B cell (primary cell): Measurements from ENCODE around the gene ADAMTS16. TPM values are rescaled to one million over a fixed set of nuclear protein-coding genes. Genes with fewer than 3 reads are reported as not detected.

ENCODE experiments used
- ATAC-seq: fragments of 200-7000 bp; cut with Tn5 transposase; one replicate; pipeline ENCODE4 v1.10.0; 2021; ENCODE audit warnings: low read depth, mild to moderate bottlenecking, moderate number of reproducible peaks, moderate library complexity
- CTCF ChIA-PET: fragments of 350-600 bp; sonication (Branson Sonifier 250); formaldehyde crosslinking; loops from one replicate; lab custom pipeline; 2021; ENCODE audit warnings: antibody characterized with exemption, inconsistent platforms; lab: Charles Lee
- POLR2A ChIA-PET: fragments of 350-600 bp; sonication (Branson Sonifier 250); formaldehyde crosslinking; loops from one replicate; lab custom pipeline; 2021; ENCODE audit warnings: antibody characterized with exemption; lab: Charles Lee
- DNase-seq: peaks from one replicate; pipeline ENCODE4 v3.0.0; 2013
- H2AFZ ChIP-seq: 2 replicates; pipeline ENCODE4 v1.6.1; 2012; ENCODE audit warnings: mild to moderate bottlenecking, low read depth, low read length; ENCODE audit not compliant: insufficient read depth, poor library complexity, severe bottlenecking
- H3K27ac ChIP-seq, 2 donors: 1 replicate in 1 of 2; 2 replicates in 1 of 2; pipeline ENCODE4 v1.5.1; 2012 to 2013; ENCODE audit warnings: low read length in 2 of 2, mild to moderate bottlenecking in 2 of 2, moderate library complexity in 1 of 2
- H3K27me3 ChIP-seq, 4 experiments: fragments of 200-600 bp in 1 of 4; sonication (generic) in 1 of 4; replicated peaks in 1 of 4; 1 replicate in 2 of 4; 2 replicates in 2 of 4; pipeline versions ENCODE4 v1.6.1 to v1.7.0; 2013 to 2016; ENCODE audit warnings: low read length in 3 of 4, mild to moderate bottlenecking in 2 of 4, mixed read lengths in 1 of 4, moderate library complexity in 1 of 4; ENCODE audit not compliant: insufficient read depth in 4 of 4, control insufficient read depth in 3 of 4; ENCODE audit errors: control extremely low read depth in 1 of 4
- H3K36me3 ChIP-seq, 2 experiments: replicated peaks in 1 of 2; 1 replicate in 1 of 2; 2 replicates in 1 of 2; pipeline versions ENCODE4 v1.6.1 to v1.7.1; 2013; ENCODE audit warnings: low read length in 1 of 2; ENCODE audit not compliant: insufficient read depth in 2 of 2, control insufficient read depth in 1 of 2; ENCODE audit errors: control extremely low read depth in 1 of 2, extremely low read depth in 1 of 2
- H3K4me1 ChIP-seq, 2 donors: fragments of 200-600 bp in 1 of 2; sonication (generic) in 1 of 2; 1 replicate in 1 of 2; 2 replicates in 1 of 2; pipeline versions ENCODE4 v1.5.1 to v1.6.1; 2013 to 2017; ENCODE audit warnings: low read length in 2 of 2; ENCODE audit not compliant: control insufficient read depth in 2 of 2, insufficient read depth in 2 of 2
- H3K4me2 ChIP-seq: replicated peaks from 2 replicates; pipeline ENCODE3; 2012; ENCODE audit warnings: mild to moderate bottlenecking, low read depth, low read length; ENCODE audit not compliant: poor library complexity, severe bottlenecking
- H3K4me3 ChIP-seq, 5 experiments: fragments of 200-600 bp in 1 of 5; sonication (generic) in 1 of 5; 1 replicate in 3 of 5; 2 replicates in 2 of 5; pipeline versions ENCODE4 v1.5.1 to v1.7.0; 2011 to 2016; ENCODE audit warnings: low read length in 4 of 5, mild to moderate bottlenecking in 4 of 5, low read depth in 2 of 5, control low read depth in 1 of 5, moderate library complexity in 1 of 5; ENCODE audit not compliant: insufficient read depth in 1 of 5; ENCODE audit errors: control extremely low read depth in 1 of 5, extremely low read depth in 1 of 5
- H3K79me2 ChIP-seq: fragments of 200-600 bp; sonication (generic); one replicate; pipeline ENCODE4 v1.6.0; 2016; ENCODE audit warnings: low read length; ENCODE audit not compliant: control insufficient read depth, insufficient read depth
- H3K9ac ChIP-seq: fragments of 200-600 bp; sonication (generic); 2 replicates; pipeline ENCODE4 v1.6.1; 2017; ENCODE audit warnings: mild to moderate bottlenecking, low read length, moderate library complexity
- H3K9me3 ChIP-seq, 3 donors: one replicate each; pipeline versions ENCODE4 v1.6.1 to v1.7.1; 2013; ENCODE audit warnings: low read length in 2 of 3; ENCODE audit not compliant: control insufficient read depth in 2 of 3, insufficient read depth in 1 of 3; ENCODE audit errors: control extremely low read depth in 1 of 3
- H4K20me1 ChIP-seq: 2 replicates; pipeline ENCODE4 v1.6.0; 2012; ENCODE audit warnings: mild to moderate bottlenecking, low read length; ENCODE audit not compliant: insufficient read depth, control insufficient read depth, poor library complexity, severe bottlenecking
- H3K27ac Mint-ChIP-seq: one replicate; pipeline ENCODE4 v1.8.0; 2021; ENCODE audit warnings: mixed read lengths
- H3K27me3 Mint-ChIP-seq: one replicate; pipeline ENCODE4 v1.8.0; 2021; ENCODE audit warnings: mixed read lengths
- H3K4me1 Mint-ChIP-seq: one replicate; pipeline ENCODE4 v1.8.0; 2021; ENCODE audit warnings: mixed read lengths
- H3K4me3 Mint-ChIP-seq: one replicate; pipeline ENCODE4 v1.8.0; 2021; ENCODE audit warnings: mixed read lengths
- H3K9me3 Mint-ChIP-seq: one replicate; pipeline ENCODE4 v1.8.0; 2022; ENCODE audit warnings: mixed read lengths; ENCODE audit not compliant: insufficient read depth
- EZH2 ChIP-seq: IDR thresholded peaks from 2 replicates; pipeline ENCODE4 v1.6.1; 2012; ENCODE audit warnings: borderline replicate concordance, low read depth, mild to moderate bottlenecking, moderate library complexity, low read length; ENCODE audit not compliant: insufficient read depth, poor library complexity, severe bottlenecking
- WGBS: methylation state at CpG from one replicate; pipeline ENCODE4 v1.1.5; 2013; ENCODE audit warnings: missing lambda C conversion rate; ENCODE audit not compliant: insufficient coverage; 5-methylcytosine and 5-hydroxymethylcytosine counted together
- intact Hi-C: fragments of 100-400 bp; cut with micrococcal nuclease; formaldehyde crosslinking; loops from one replicate; pipeline ENCODE4 v1.10.0; 2022
- polyA plus RNA-seq: library from polyadenylated mRNA; depleted of rRNA; stranded (reverse); fragments of >200 nt; gene quantifications from 2 replicates; pipeline ENCODE4 v1.2.3, GENCODE V29; 2012
- small RNA-seq: library from RNA; depleted of rRNA; stranded (forward); fragments of <200 nt; gene quantifications from one replicate; pipeline ENCODE3, GENCODE V24; 2012; ENCODE audit warnings: low replicate concordance, low read depth; ENCODE audit not compliant: insufficient read length
- total RNA-seq, 2 donors: library from RNA; stranded (reverse); fragments of 120-200 nt in 1 of 2; gene quantifications; 1 replicate in 1 of 2; 2 replicates in 1 of 2; pipeline versions ENCODE4 v1.2.3 to v1.2.4, GENCODE V29; 2013 to 2022
- TF ChIP-seq, protein P1 (sequence below): fragments of 200-600 bp; IDR thresholded peaks from one replicate; pipeline ENCODE4 v1.8.0; 2022; ENCODE audit warnings: antibody characterized with exemption, mild to moderate bottlenecking

ADAMTS16 gene
- total and polyA plus RNA-seq, 2 donors (not counting 1 experiment from before 2014, with no cell fraction given), result not detected

DNA sequence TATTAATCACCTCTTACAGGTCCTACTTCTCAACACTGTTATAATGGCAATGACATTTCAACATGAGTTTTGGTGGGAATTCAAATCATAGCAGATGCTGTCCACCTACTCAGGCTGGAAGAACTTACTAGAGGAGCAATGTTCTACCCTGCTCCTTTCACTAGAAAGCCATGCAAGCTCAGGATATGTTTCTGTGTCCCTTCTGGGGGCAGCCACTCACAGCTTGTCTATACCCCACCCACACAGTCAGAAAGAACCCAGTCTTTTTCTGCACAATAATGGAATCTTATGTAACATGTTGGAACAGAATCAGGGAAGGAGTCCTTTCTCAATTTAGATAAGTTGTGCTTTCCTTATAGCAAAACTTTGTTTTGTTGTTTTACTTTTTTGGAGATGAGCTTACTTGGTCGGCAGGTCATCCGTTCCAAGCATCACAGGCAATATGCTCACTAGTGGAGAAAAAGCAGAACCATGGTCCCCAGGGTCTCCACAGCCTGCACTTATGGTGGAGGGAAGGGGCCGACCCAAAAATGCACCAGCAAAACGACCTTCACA, 229.0 kb downstream of the ADAMTS16 start:
- Histone ChIP-seq H3K9ac (no peak overlapping the region), H3K79me2 (no peaks in the 10 kb centered on the region), H3K27ac (no peak overlapping the region), H2AFZ (no peak overlapping the region), H3K4me3 (no peak overlapping the region), H3K27me3 (no peaks in the 10 kb centered on the region), H3K36me3 (no peaks in the 10 kb centered on the region), H3K9me3 (no peaks in the 10 kb centered on the region), H3K4me1 (no peaks in the 10 kb centered on the region), H3K4me2 (no peak overlapping the region), H4K20me1 (no peaks in the 10 kb centered on the region)
- POLR2A ChIA-PET, result no interaction called here
- Mint-ChIP-seq H3K27me3 (no peaks in the 10 kb centered on the region), H3K4me1 (no peaks in the 10 kb centered on the region), H3K9me3 (no peaks in the 10 kb centered on the region), H3K27ac (no peak overlapping the region), H3K4me3 (no peak overlapping the region)
- CTCF ChIA-PET, result no interaction called here
- 78% methylated on average over 4 of the region's 4 CpGs for WGBS
- intact Hi-C loops, result no loop called here
- DNase-seq (no peak), ATAC-seq (no peak)
- TF ChIP-seq EZH2, result no peak
- TF ChIP-seq, protein P1, sequence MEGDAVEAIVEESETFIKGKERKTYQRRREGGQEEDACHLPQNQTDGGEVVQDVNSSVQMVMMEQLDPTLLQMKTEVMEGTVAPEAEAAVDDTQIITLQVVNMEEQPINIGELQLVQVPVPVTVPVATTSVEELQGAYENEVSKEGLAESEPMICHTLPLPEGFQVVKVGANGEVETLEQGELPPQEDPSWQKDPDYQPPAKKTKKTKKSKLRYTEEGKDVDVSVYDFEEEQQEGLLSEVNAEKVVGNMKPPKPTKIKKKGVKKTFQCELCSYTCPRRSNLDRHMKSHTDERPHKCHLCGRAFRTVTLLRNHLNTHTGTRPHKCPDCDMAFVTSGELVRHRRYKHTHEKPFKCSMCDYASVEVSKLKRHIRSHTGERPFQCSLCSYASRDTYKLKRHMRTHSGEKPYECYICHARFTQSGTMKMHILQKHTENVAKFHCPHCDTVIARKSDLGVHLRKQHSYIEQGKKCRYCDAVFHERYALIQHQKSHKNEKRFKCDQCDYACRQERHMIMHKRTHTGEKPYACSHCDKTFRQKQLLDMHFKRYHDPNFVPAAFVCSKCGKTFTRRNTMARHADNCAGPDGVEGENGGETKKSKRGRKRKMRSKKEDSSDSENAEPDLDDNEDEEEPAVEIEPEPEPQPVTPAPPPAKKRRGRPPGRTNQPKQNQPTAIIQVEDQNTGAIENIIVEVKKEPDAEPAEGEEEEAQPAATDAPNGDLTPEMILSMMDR, result no peak

Small RNA genes within 50 kb of the gene (small RNA-seq; reads per million reads assigned to genes)
- gene RN7SKP73, result not detected
